Stomach (tissue), 9 donors: Measurements from ENCODE around the gene JMJD4. TPM values are rescaled to one million over a fixed set of nuclear protein-coding genes. Genes with fewer than 3 reads are reported as not detected.

ENCODE experiments used
- DNase-seq, 2 donors: peaks; one replicate each; pipeline versions ENCODE4 v3.0.0 to v3.0.0-alpha.2; 2013 to 2019
- H3K27ac ChIP-seq, 5 donors: fragments of 200-600 bp in 4 of 5; sonication (generic) in 4 of 5; one replicate each; pipeline ENCODE4 v1.5.1; 2013 to 2019; ENCODE audit warnings: mild to moderate bottlenecking in 1 of 5, moderate library complexity in 1 of 5
- H3K27me3 ChIP-seq, 3 donors: fragments of 200-600 bp; sonication (generic); one replicate each; pipeline ENCODE4 v1.5.1; 2017 to 2019; ENCODE audit warnings: mixed run types in 1 of 3
- H3K36me3 ChIP-seq, 4 donors: fragments of 200-600 bp; sonication (generic); 1 replicate in 3 of 4; 2 replicates in 1 of 4; pipeline ENCODE4 v1.5.1; 2016 to 2019
- H3K4me1 ChIP-seq, 4 donors: fragments of 200-600 bp; sonication (generic); one replicate each; pipeline ENCODE4 v1.5.1; 2016 to 2019
- H3K4me3 ChIP-seq, 4 donors: fragments of 200-600 bp; sonication (generic) in 3 of 4; one replicate each; pipeline ENCODE4 v1.5.1; 2016 to 2019; ENCODE audit warnings: mild to moderate bottlenecking in 1 of 4
- H3K9me3 ChIP-seq, 4 donors: fragments of 200-600 bp; sonication (generic); one replicate each; pipeline ENCODE4 v1.5.1; 2016 to 2019
- EP300 ChIP-seq: sonication (generic); formaldehyde crosslinking; IDR thresholded peaks from one replicate; pipeline ENCODE4 v1.6.1; 2017; ENCODE audit warnings: antibody characterized with exemption
- POLR2A ChIP-seq, 4 donors: fragments of 450-650 bp; IDR thresholded peaks; one replicate each; pipeline ENCODE4 v1.6.1; 2016; ENCODE audit warnings: antibody characterized with exemption in 4 of 4, control low read depth in 2 of 4, mild to moderate bottlenecking in 1 of 4, moderate library complexity in 1 of 4
- POLR2AphosphoS5 ChIP-seq, 3 donors: sonication (generic); formaldehyde crosslinking; IDR thresholded peaks; one replicate each; pipeline ENCODE4 v1.6.1; 2016; ENCODE audit warnings: antibody characterized with exemption in 3 of 3
- WGBS, 5 donors: extraction: QIAGEN DNeasy Blood & Tissue Kit in 3 of 5; methylation state at CpG; one replicate each; pipeline versions ENCODE4 v1.1.5 to v1.1.7; 2013 to 2018; 5-methylcytosine and 5-hydroxymethylcytosine counted together
- intact Hi-C: fragments of 100-400 bp; cut with DNase I; formaldehyde crosslinking; loops from one replicate; pipeline ENCODE4 v1.15.1; 2023; ENCODE audit warnings: low total_unique reads
- polyA plus RNA-seq, 3 donors: library from polyadenylated mRNA; stranded (reverse); fragments of 200-250 nt; gene quantifications; one replicate each; pipeline ENCODE4 v1.2.3, GENCODE V29; 2013
- total RNA-seq, 5 donors: library from RNA; depleted of rRNA; stranded (reverse); fragments of >200 nt; gene quantifications; one replicate each; pipeline versions ENCODE4 v1.1.0 to v1.2.3, GENCODE V29; 2014 to 2016
- TF ChIP-seq, protein P1 (sequence below), 7 experiments: fragments of 450-650 bp in 4 of 7; fragments of 200-600 bp in 3 of 7; sonication (generic) in 3 of 7; IDR thresholded peaks; one replicate each; pipeline ENCODE4 v1.5.1; 2016 to 2019; ENCODE audit warnings: antibody characterized with exemption in 7 of 7, control low read depth in 2 of 7, mild to moderate bottlenecking in 1 of 7
- donor health status: healthy with polysubstance abuse.
- donor health status: Bipolar disorder and iron deficiency.
- donor health status: healthy.

JMJD4 gene
- total and polyA plus RNA-seq, 8 donors, result 2.3 to 26.8 (median 11.3) TPM

DNA sequence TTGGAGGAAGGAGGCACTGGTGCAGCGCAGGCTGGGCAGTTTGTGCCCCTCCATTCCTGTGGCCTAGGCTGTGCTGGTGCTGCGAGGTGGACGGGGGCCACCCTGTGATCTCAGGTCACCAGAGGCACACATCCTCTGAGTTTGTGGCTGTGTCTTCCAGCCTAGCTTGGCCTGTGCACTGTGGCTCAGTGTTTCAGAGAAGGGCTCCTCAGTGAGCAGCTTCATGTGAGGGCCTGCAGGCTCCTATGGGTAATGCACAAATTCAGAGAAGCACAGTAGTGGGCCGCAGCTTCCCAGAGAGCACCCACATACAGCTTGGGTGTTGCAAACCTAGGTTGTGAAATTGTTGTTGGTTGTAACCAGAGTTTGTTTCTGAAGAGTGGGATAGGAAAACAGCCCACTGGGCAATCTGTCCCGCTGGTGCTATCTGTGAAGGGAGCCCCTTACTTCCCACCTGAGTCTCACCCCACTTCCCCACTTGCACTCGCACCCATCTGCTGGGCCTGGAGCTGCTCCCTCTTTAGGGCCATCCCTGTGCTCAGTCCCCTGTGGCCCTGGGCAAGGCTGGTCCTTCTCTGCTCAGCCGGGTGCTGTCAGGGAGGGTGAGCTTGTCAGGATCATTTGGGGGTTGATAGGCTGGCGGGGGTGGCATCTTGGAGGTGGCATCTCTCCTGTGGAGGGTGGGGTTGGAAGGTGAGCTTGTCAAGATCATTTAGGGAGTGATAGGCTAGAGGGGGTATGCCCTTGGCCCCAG, 30.3 kb upstream of the JMJD4 start:
- peaks cover 15 to 51% (median 31%) of the 10 kb centered on the region in 4 donors for H3K4me1 ChIP-seq
- no peaks in the 10 kb centered on the region for H3K27me3 ChIP-seq
- DNase-seq, result no peak
- 90 to 96% (median 93%) methylated on average over 5 to 8 of the region's 8 CpGs for WGBS, 5 donors
- H3K36me3 ChIP-seq, result peaks cover 29 to 79% (median 75%) of the 10 kb centered on the region in 4 donors
- no peak overlapping the region for H3K4me3 ChIP-seq
- no peaks in the 10 kb centered on the region for H3K9me3 ChIP-seq
- peak overlapping the region in 2 of 5 donors; percentile 10 to 37 for H3K27ac ChIP-seq
- intact Hi-C loops, result no loop called here
- TF ChIP-seq, protein P1, sequence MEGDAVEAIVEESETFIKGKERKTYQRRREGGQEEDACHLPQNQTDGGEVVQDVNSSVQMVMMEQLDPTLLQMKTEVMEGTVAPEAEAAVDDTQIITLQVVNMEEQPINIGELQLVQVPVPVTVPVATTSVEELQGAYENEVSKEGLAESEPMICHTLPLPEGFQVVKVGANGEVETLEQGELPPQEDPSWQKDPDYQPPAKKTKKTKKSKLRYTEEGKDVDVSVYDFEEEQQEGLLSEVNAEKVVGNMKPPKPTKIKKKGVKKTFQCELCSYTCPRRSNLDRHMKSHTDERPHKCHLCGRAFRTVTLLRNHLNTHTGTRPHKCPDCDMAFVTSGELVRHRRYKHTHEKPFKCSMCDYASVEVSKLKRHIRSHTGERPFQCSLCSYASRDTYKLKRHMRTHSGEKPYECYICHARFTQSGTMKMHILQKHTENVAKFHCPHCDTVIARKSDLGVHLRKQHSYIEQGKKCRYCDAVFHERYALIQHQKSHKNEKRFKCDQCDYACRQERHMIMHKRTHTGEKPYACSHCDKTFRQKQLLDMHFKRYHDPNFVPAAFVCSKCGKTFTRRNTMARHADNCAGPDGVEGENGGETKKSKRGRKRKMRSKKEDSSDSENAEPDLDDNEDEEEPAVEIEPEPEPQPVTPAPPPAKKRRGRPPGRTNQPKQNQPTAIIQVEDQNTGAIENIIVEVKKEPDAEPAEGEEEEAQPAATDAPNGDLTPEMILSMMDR (IDR thresholded peaks at IDR 0.05), result no peak
- TF ChIP-seq EP300, result no peak

DNA sequence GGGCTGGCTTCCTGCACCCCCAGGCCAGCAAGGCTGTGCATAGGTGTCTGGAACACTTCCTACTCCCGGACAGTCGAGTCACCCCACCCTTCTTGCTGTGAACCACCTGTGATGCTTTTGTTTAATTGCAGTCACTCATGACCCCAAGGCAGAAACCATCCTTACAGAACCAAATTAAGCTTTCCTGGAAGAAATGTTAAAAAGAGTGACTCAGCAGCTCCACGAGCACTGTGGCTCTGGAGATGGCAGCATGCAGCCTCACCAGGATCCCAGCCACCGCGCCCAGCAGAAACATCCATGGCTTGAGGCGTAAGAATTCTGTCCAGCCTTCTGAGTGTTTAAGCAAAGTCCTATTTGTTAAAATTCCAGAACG, 28.9 kb upstream of the JMJD4 start:
- intact Hi-C loops, result loop anchor here (5.0 kb wide), 1 partner anchor 183 kb away; the partner anchor contains the start of gene WNT9A
- DNase-seq, result no peak
- H3K9me3 ChIP-seq, result no peaks in the 10 kb centered on the region
- TF ChIP-seq POLR2A (IDR thresholded peaks at IDR 0.05) (no peak), EP300 (no peak), POLR2AphosphoS5 (IDR thresholded peaks at IDR 0.05) (no peak)
- TF ChIP-seq, protein P1 (IDR thresholded peaks at IDR 0.05), result no peak
- H3K4me1 ChIP-seq, result peaks cover 15 to 65% (median 38%) of the 10 kb centered on the region in 4 donors
- H3K27ac ChIP-seq, result peak overlapping the region in 1 of 5 donors; percentile 80
- WGBS, 5 donors, result 81 to 92% (median 89%) methylated on average over 7 of the region's 7 CpGs
- no peaks in the 10 kb centered on the region for H3K27me3 ChIP-seq
- no peak overlapping the region for H3K4me3 ChIP-seq
- H3K36me3 ChIP-seq, result peaks cover 35 to 79% (median 75%) of the 10 kb centered on the region in 4 donors

DNA sequence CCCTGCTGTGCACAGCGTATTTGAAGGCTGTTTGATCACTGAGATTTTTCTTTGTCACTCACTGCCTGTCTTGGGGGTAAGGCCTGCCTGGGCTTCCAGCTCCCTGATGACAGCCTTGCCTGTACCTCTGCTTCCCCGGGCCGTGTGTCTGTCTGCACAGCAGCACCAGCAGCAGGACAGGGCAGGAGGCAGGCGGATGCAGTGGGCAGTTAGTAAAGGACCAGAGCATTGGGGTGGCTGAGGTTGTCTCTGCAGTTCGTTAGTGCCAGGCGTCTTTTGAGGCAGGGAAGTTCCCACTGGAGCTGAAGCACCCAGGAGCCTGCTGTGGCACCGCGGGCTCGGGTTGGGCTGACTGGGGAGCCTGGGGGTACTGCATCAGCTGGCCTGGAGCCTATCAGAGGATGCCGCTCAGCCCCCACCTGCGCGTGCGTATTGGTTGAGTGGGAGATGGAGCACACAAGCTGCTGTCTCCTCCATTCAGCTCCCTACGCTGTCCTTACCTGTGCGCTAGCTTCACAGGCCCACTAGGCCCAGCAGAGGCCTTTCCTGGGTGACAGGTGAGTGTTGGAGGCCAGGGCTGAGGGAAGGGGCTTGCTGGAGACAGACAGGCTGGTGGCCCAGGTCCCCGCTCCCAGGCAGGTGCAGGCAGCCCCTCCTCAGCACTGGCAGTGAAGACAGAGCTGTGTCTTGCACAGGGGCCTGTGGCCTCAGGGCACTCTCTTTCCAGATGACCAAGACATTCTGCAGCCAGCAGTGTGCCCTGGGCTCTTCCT, 28.3 kb upstream of the JMJD4 start:
- Histone ChIP-seq H3K9me3 (no peaks in the 10 kb centered on the region), H3K27me3 (no peaks in the 10 kb centered on the region), H3K36me3 (peaks cover 30 to 76% (median 70%) of the 10 kb centered on the region in 4 donors), H3K4me3 (no peak overlapping the region), H3K4me1 (peaks cover 15 to 71% (median 40%) of the 10 kb centered on the region in 4 donors), H3K27ac (peak overlapping the region in 1 of 5 donors; percentile 80)
- no peak for DNase-seq
- TF ChIP-seq EP300 (no peak), POLR2A (IDR thresholded peaks at IDR 0.05) (no peak), POLR2AphosphoS5 (IDR thresholded peaks at IDR 0.05) (no peak)
- TF ChIP-seq, protein P1 (IDR thresholded peaks at IDR 0.05), result no peak
- intact Hi-C loops, result loop anchor here (5.0 kb wide), 1 partner anchor 184 kb away; the partner anchor contains the start of gene WNT9A
- WGBS, 5 donors, result 94 to 99% (median 95%) methylated on average over 15 to 16 of the region's 16 CpGs

DNA sequence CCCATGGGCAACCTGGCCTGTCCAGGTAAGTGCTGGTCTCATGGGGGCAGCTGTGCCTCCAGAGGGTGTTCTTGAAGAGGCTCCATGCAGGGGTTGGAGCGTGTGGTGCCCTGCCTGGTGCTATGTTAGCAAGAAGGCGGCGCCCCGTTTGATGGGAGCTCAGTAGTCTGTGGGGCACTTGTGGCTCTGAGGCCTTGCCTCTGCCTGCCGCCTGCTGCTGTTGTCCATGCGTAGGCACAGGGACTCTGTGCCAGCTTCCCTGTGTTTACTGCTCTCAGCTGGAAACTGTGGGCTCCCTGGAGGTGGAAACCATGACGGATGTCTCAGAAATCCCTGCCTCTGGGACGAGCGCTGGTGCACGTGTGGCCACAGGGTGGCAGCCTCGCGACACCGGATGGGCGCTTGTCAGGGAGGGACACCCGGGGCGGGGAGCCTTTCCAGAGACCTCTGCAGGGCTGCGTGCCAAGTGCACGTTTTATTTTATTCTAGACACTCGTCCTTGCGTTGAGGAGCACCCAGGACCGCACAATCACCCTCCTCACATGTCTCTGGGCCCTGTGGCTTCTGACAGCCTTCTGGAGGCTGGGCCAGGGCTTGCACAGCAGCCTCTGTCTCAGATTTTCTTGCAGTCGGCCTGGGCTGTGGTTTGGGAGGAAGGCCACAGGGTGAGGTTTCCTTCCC, 27.3 kb upstream of the JMJD4 start:
- no peak overlapping the region for H3K4me3 ChIP-seq
- peaks cover 15 to 74% (median 44%) of the 10 kb centered on the region in 4 donors for H3K4me1 ChIP-seq
- H3K36me3 ChIP-seq, result peaks cover 19 to 65% (median 60%) of the 10 kb centered on the region in 4 donors
- peak; percentile 88 to 94 for DNase-seq
- WGBS, 5 donors, result 3 to 18% (median 16%) methylated on average over 18 to 22 of the region's 22 CpGs
- intact Hi-C loops, result loop anchor here (5.0 kb wide), 1 partner anchor 185 kb away; the partner anchor contains the start of gene WNT9A
- peak overlapping the region in 2 of 5 donors; percentile 50 to 80 for H3K27ac ChIP-seq
- no peaks in the 10 kb centered on the region for H3K27me3 ChIP-seq
- H3K9me3 ChIP-seq, result no peaks in the 10 kb centered on the region
- TF ChIP-seq EP300 (no peak), POLR2AphosphoS5 (IDR thresholded peaks at IDR 0.05) (peak; percentile 70 to 89 (median 79)), POLR2A (IDR thresholded peaks at IDR 0.05) (no peak)
- TF ChIP-seq, protein P1 (IDR thresholded peaks at IDR 0.05), result peak in 5 of 7 experiments; percentile 80 to 87 (median 85)
